Globus pallidus (tissue), 1 donor: ENCODE data around the gene TCEANC2.
A peak's percentile ranks its signal among the peaks of the same experiment; 100 is the strongest.

ENCODE experiments used
- DNase-seq: peaks from one replicate; pipeline ENCODE4 v3.0.0-alpha.2; 2015; ENCODE audit warnings: low spot score

Gene TCEANC2

DNA sequence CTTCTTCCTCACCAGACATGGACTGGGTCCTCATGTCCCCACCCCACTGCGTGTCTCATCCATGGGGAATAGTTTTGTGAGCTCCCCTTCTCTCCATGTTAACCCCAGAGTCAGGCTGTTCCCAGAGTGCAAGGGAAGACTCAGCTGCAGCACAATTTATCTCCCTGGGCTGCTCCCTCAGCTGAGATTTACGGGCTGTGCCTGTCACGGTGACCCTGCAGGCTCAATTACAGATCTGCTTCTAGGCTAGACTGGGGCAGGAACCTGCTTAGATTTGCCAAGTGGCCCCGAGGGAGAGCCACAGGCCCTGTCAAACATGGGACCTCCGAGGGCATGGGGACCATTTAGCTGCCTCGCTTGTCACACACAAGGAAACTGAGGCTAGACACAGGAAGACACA lies 61.5 kb downstream of the TCEANC2 start:
- no peak for DNase-seq

DNA sequence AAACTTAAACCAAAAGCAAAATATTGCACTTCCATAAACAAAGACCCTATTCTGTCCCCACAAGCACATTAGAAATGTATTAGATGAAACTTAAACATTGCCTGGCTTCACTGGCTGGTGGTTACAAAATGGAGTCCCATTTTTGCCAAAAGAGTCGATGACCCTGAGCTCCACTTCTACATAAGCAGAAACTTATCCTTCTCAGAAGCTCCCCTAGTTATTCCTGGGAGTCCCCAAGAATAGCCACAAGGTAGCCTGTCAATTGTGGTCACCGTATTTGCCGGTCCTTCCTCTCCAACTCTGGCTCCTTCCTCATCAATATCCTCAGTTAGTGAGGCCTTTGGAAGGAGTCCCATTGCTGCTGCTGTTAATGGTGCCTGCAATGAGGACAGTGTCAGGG lies 62.1 kb downstream of the TCEANC2 start:
- no peak for DNase-seq

DNA sequence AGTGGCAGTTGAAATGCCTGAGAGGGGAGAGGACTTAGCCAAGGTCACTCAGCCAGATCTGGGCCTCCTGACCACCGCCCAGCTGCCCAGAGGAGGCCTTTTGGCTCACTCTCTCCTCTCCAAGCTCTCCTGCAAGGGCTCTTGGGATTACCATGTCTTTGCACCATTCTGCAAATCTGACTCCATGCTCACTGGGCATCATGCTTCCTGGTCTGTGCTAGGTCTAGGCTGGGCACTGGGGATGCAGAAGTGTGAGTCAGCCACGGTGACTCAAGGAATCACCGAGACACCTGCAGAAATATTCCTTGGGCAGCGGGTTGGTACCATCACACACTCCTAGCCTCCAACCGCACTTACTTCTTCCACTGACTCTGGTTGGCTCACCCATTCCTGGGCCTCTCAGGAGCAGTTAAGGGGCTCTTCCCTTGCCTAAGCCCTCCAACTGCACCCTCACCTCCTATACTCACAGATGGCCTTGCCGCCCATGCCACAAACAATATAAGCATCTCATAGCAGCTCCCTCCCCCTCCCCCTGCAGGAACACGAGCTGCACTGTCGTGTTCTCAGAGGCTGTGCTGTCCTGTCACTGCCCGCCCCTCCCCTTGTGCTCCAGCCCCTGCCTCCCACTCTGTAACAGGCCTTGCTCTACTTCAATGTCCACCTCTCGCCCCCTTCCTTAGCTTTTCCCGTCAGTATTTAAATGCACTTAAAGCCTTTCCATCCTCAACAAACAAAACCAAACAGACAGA lies 64.6 kb downstream of the TCEANC2 start:
- DNase-seq, result peak; percentile 80

DNA sequence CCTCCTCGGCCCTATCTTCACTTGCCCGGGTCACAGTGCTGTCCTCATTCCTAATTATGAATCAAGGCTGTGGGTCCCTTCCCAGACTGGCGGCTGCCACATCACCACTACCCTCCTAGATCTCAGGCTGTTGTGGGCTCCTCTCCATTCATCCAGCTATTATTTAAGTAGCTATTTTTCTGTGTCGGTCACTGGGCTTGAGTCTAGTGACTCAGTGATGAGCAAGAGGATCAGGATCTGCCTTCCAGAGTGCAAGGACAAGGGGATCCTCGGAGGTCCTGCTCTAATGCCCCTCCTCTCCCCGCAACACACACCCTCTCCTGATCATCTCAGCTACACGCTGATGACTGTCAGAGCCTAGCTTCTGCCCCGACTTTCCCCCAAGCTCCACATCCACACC lies 65.3 kb downstream of the TCEANC2 start:
- no peak for DNase-seq

DNA sequence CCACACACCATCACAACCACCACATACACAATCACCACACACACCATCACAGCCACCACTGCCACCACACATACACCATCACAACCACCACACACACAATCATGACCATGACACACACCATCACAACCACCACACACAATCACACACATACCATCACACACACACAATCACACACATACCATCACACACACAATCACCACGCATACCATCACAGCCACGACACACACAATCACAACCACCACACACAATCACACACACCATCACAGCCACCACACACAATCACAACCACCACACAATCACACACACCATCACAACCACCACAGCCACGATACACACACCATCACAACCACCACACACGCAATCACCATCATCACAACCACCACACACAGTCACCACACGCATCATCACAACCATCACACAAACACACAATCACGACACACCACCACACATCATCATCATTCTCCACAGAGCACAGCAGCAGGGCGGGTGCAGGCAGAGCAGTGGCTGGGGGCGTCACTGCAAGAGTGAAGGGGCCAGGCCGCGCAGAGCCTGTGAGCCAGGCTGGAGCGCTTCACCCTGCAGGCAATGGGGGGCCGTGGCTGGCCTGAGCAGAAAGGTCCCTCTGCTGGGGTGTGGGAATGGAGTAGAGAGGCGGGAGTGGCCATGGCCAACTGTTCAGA lies 66.8 kb downstream of the TCEANC2 start:
- DNase-seq, result no peak

DNA sequence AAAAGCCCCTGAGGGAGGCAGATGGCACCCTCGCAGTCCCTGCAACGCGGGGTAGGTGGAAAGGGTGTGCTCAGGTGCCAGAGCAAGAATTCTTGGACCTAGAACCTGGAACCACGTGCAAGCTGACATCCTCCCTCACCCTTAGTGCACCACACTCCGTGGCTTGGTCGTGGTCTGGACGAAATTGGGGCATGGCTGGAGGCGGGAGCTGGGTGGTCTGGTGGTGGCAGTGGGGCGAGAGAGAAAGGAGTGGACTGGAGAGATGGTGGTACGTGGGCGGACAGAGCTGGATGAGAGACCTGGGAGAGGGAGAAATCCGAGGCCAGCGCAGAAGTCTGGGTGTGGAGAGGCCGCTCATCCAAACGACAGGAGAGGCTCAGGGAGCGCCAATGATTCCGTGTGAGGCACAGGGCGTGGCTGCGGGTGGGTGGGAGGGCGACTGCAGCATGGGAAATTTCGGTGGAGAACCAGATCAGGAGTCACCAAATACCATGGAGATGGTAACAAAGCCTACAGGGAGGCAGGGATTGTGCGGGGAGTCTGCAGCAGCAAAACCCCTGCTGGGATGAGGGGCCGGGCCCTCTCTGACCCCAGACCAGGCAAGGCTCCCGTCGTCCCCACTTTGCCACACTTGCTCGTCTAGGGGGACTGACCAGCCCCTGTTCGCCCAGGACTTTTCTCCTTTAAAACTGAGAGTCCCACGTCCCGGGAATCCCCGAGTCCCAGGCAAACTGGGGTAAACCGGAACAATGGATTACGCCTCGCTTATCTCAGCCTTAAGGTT lies 67.5 kb downstream of the TCEANC2 start:
- DNase-seq, result no peak

DNA sequence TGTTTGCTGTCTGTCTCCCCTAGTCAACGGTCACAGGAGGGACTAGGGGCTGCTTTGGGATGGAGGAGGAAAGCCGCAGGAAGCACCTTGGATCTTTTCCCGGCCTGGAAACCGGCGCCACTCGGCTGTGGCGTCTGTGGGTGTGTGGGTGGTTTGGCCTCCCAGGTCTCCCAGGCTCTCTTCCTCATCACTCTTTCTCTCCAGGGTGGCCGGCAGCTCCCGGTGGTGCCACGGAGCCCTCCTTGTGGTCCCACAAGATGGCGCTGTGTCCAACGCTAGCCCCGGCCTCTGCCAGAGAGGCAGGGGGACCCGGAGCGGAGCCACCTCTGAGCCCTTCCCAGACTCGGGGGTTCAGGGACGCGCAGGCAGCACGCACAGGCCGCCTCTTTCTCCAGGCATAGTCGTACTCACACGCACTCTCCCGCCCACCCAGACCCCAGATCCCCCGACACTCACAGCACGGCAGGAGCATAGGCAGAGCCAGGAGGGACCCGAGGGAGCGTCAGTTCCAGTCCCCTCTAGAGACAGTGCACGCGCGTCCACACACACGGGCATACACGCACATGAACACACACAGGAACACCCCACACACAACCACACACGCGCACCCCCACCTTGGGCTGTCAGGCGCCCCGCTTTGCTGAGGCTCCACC lies 68.2 kb downstream of the TCEANC2 start:
- peak; percentile 62 for DNase-seq

DNA sequence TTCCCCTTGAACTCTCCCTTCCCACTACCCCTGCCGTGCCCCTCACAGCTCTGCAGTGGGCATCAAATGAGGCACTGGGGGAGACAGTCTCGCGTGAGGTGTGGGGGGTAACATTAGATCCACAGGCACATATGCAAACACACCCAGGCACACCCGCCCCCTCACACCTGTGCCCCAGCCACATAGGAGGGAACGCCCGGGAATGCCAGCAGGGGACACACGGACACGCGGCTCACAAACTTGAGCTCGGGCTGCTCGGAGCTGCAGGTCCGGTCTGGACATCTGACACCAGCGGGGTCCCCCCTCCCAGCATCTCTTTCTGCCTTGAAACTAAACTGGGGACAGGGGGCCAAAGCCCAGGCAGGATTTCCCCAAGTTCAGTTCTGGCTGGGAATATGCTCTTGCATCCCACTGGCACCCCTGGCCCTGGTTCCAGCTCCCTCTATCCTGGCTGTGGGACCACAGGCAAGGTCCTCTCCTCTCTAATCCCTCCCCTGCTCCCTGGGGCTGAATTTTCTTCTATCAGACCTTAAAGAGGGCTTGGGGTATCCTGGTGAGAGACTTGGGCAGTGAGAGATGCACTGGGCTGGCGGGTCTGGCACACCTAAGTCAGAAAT lies 68.8 kb downstream of the TCEANC2 start:
- DNase-seq, result no peak

DNA sequence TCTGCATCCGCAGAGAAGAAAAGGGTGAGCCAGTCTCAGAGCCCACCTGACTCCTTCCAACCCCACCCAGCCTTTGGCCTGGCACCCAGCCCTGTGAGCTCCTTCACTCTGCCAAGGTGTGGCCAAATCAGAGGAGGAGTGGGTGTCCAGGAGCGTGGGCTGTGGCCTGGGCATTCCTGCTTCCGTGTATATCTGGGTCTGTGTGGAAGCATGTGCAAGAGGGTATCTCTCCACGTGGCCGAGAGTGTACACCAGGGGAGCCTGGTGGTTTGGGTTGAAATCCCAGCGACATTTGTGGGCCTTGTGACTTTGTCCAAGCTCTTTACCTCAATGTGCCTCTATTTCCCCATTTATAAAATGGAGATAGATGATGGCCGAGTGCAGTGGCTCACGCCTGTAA lies 69.6 kb downstream of the TCEANC2 start:
- DNase-seq, result no peak

DNA sequence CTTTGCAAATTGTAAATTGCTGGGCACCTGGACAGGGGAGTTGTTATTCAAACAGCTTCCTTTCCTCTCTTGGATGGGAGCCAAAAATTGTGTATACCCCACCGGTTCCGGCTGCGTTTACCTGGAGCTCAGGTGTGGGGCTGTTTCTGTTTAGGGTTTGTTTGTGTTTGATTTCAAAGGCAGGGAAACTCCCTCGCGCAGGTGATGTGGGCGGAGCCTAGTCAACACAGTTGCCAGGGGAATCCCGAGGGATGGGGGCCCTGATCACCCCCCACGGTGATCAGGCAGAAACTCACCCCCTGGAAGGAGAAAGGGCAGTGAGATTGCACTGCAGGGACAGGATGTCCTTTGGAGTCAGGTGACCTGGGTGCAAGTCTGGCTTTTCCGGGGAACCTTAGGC lies 71.1 kb downstream of the TCEANC2 start:
- DNase-seq, result no peak

DNA sequence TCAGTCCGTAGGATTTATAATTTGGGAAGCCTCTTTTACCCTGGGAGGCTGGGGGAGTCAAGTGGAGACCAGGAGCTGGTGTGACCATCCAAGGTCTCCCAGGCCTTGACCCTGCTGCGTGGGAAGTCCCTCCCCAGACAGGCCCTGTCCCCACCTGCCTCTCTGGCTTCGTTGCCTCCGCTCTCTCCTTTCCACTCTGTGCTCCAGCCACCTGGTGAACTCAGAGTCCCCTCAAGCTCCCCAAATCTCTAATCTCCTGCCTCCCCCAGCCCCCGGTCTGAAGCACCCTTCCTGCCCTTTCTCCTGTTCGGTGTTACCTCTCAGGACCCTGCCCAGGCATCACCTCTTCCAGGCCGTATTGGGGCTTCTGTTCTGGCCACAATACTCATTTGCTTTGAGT lies 71.5 kb downstream of the TCEANC2 start:
- DNase-seq, result no peak

DNA sequence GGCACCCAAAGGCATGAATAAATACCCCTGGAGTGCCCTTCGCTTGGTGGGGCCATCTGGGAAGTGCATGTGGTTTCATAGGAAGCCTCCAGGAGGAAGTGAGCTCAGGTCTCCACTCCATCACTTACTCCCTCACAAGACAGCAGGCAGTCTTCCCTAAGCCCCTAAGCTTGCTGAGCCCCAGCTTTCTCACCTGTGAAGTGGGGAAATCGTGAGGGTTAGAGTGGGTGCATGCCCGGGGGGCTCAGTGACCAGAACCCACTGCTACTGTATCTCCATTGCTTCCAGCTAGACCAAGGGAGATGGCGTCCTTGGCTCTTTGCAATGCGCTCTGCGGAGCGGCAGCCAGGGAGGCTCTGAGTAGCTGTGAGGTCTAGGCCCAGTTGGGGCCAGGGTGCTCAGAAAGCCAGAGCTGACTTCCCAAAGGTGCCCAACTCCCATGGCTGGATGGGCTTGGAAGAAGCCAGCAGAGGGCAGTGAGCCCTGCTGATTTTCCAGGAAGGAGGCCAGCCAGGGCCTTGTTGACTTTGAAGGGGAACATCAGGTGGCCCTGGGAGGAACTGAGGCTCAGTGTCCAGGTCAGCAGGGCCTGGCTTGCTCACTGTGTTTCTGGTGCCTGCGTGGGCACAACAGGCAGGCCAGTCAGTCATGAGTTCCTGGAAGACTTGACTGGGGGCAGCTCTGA lies 72.1 kb downstream of the TCEANC2 start:
- DNase-seq, result no peak

DNA sequence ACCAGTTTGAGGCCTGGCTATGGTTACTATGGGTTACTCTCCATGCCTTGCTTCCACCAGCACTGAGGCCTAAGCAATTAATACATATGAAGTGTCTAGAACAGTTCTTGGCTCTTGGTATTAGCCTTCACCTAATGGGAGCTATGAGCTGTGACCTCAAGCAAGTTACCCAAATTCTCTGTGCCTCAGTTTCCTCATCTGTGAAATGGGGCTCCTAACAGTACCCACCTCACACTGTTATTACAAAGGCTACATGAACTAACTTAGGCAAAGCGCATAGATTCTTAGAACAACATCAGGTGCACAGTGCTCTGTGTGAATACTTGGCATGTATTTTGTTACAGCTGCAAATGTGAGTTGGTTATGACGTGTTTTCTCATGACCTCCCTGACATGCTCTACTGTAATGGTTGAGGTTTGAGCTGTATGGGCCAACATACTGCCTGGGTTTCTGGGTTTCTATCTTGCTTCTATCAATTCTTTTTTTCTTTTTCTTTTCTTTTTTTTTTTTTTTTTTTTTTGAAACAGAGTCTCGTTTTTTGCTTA lies 72.9 kb downstream of the TCEANC2 start:
- DNase-seq, result no peak

DNA sequence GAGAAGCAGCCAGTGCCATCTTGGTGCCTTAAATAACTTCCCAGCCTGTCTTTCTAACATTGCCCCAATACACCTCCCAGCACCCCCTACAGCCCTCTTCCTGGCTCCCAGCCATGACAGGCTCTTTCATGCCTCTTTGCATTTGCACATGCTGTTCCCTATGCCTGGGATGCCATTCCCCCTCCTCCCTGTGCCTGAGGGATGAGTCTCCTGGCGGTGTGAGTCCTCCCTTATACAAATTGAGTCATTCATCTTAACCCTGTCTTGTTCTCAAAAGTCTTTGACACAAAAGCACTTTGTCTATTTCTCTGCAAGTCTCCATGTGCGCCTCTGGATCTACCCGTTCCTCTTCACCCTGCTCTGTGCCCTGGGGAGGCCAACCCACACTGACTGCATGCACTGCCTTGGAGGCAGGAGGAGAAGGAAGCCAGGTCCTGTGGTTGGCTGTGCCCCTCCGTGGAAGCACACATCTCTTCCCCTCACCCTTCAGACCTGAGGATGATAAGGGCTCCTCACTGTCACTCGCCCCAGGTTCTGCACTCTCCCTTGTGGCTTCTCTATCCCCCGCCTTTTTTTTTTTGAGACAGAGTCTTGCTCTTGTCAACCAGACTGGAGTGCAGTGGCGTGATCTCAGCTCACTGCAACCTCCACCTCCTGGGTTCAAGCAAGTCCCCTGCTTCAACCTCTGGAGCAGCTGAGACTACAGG lies 74.3 kb downstream of the TCEANC2 start:
- DNase-seq, result no peak

DNA sequence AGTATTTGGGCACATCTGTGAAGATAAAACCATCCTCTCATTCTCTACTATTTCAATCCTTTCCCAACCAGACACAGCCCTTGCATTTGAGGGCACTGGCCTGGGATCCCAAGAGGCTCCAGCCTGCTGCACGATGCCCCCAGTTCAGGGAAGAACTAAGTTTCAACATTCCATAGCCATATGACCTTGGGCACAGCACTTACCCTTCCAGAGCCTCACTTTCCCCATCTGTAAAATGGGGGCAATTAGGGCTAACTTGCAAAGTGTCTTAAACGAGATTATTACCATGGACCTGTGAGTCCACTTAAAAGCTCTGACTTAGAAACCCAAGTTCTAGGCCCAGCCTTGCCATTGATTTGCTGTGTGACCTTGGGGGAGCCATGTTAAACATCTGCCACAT lies 76.5 kb downstream of the TCEANC2 start:
- DNase-seq, result no peak

DNA sequence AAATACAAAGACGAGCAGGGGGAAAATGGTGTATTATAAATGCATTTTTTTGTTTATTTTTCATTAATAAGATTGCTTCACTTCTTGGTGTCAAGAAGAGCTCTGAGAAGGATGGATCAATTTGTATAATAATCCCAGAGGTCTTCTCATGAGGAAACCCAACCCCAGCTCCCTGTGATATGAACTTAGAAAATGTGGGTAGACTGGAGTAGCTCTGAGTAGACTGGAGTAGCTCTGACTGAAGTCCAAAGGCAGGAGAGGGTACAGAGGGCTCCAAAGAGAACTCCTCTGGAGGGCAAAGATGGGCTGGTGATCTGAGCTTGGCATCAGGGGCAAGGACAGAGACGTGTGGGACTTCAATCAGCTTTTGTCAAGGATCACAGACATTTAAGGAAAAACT lies 78.0 kb downstream of the TCEANC2 start:
- DNase-seq, result no peak

DNA sequence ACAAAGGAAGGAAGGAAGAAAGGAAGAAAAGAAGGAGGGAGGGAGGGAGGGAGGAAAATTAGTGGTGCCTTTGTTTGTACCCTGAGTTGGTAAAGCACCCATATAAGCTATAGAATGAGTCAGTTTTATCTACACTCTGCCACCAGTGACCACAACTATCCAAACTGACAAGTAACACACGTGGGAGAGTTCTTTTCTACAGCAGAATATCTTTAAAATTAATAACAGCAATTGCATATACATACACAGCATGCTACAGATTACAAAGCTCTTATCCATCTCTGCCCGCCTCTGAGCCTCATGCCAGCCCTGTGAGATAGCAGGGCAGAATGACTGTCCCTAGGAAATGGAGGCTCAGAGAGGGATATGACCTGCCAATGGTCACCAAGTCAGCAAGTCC lies 79.1 kb downstream of the TCEANC2 start:
- DNase-seq, result no peak

DNA sequence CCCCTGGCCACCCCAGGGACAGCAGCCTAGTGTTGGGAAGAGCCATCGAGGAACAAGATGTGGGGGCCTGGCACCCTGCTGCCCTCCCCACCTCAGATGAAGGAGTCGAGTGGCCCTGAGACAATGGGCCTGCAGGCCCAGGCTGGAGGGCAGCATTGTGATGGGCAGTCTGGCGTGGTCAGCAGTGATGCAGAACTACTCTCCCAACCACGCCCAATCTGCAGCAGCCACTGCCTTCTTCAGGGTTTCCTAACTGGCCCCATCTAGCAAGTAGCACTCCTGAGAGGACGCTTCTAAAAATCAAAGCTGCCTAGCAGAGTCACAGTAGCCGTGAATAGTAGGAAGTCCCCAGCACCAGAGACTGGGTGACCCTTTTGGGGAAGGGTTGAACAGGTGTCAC lies 80.9 kb downstream of the TCEANC2 start:
- no peak for DNase-seq

DNA sequence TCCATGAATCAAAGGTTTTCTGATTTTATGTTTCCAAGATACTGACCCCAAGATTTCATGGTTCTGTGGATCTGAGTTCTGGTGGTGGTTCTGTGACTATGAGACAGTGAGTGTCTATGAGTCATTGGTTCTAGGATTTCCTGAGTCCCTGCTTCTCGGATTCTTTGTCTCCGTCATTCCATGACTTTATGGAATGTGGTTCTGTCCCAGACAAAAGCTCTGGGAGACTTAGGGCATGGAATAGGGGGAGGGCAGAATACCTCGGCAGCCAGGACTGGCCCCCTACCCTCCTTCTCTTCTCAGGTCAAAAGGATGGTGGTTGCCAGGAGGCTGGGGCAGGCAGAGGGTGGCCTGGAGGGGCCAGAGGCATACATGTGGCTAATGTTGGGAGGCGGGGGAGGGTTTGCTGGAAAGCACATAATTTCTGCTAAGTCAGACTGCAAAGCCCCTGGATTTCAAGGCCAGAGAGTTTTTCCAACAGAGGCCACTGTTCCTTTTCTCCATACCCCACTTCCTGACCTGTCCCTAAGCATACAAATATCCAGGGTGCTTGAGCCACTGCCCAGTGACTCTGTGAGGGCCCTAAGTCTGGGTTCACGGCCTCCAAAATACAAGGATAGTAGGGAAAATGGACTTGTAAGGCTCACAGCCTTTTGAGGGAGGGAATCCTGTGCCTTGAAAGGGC lies 82.2 kb downstream of the TCEANC2 start:
- DNase-seq, result no peak
